Upper lobe of left lung (tissue), 6 donors: ENCODE results near the gene CFTR. TPM values are rescaled to one million over a fixed set of nuclear protein-coding genes. Genes with fewer than 3 reads are reported as not detected.
A peak's percentile ranks its signal among the peaks of the same experiment; 100 is the strongest.

Source experiments
- ATAC-seq, 2 donors: fragments of 200-7000 bp; cut with Tn5 transposase; one replicate each; pipeline ENCODE4 v1.9.1; 2022; ENCODE audit warnings: mild to moderate bottlenecking in 2 of 2, moderate library complexity in 2 of 2; ENCODE audit not compliant: low FRiP score in 2 of 2
- DNase-seq, 2 donors: peaks; one replicate each; pipeline ENCODE4 v3.0.0-alpha.2; 2019 to 2020
- H3K27ac ChIP-seq, 4 donors: fragments of 200-600 bp; sonication (generic); one replicate each; pipeline ENCODE4 v1.5.1; 2016 to 2019
- H3K27me3 ChIP-seq, 4 donors: fragments of 200-600 bp; sonication (generic); one replicate each; pipeline ENCODE4 v1.5.1; 2017 to 2019
- H3K36me3 ChIP-seq, 4 donors: fragments of 200-600 bp; sonication (generic); one replicate each; pipeline ENCODE4 v1.5.1; 2016 to 2019
- H3K4me1 ChIP-seq, 4 donors: fragments of 200-600 bp; sonication (generic); one replicate each; pipeline ENCODE4 v1.5.1; 2018 to 2019
- H3K4me3 ChIP-seq, 4 donors: fragments of 200-600 bp; sonication (generic); one replicate each; pipeline ENCODE4 v1.5.1; 2017 to 2019; ENCODE audit warnings: mild to moderate bottlenecking in 2 of 4, moderate library complexity in 1 of 4
- H3K9me3 ChIP-seq, 4 donors: fragments of 200-600 bp; sonication (generic); one replicate each; pipeline ENCODE4 v1.5.1; 2018 to 2019
- EP300 ChIP-seq, 4 donors: sonication (generic); formaldehyde crosslinking; IDR thresholded peaks; one replicate each; pipeline ENCODE4 v1.5.1; 2017; ENCODE audit warnings: antibody characterized with exemption in 4 of 4, control low read depth in 2 of 4
- POLR2A ChIP-seq, 4 donors: fragments of 450-650 bp; IDR thresholded peaks; one replicate each; pipeline ENCODE4 v1.5.1; 2016 to 2017; ENCODE audit warnings: antibody characterized with exemption in 4 of 4, mild to moderate bottlenecking in 2 of 4
- POLR2AphosphoS5 ChIP-seq, 2 donors: sonication (generic); formaldehyde crosslinking; IDR thresholded peaks; one replicate each; pipeline ENCODE4 v1.5.1; 2017; ENCODE audit warnings: antibody characterized with exemption in 2 of 2
- WGBS, 2 donors: methylation state at CpG; one replicate each; pipeline ENCODE4 v1.1.5; 2017 to 2018; 5-methylcytosine and 5-hydroxymethylcytosine counted together
- total RNA-seq, 6 donors: library from RNA; depleted of rRNA in 4 of 6; stranded (reverse); fragments of >200 nt in 4 of 6; gene quantifications; one replicate each; pipeline versions ENCODE4 v1.1.0 to v1.2.1, GENCODE V29; 2016 to 2021
- TF ChIP-seq, protein P1 (sequence below), 6 experiments: fragments of 450-650 bp in 4 of 6; fragments of 200-600 bp in 2 of 6; sonication (generic) in 2 of 6; IDR thresholded peaks; one replicate each; pipeline ENCODE4 v1.5.1; 2016 to 2019; ENCODE audit warnings: antibody characterized with exemption in 6 of 6
- donor health status: DM: no; HTN: no; CAD: no; lungs with moderate emphysema.
- donor health status: DM: no; HTN: yes; CAD: no; lungs with severe emphysema.

Gene CFTR
- total RNA-seq, 6 donors from 2014 or later, result 4.2 to 36.7 (median 24.8) TPM

GRCh38 chr7:117480055-117480362 is 184 bp downstream of the CFTR start:
- 5 to 9% methylated on average over 11 of the region's 11 CpGs for WGBS, 2 donors
- Histone ChIP-seq H3K36me3 (no peaks in the 10 kb centered on the region), H3K27me3 (no peaks in the 10 kb centered on the region), H3K4me1 (peaks cover 0 to 7% (median 2%) of the 10 kb centered on the region in 4 donors), H3K9me3 (no peaks in the 10 kb centered on the region), H3K27ac (peak overlapping the region in 2 of 4 donors; percentile 73 to 84), H3K4me3 (peak overlapping the region in 3 of 4 donors; percentile 40 to 57 (median 50))
- TF ChIP-seq, protein P1, sequence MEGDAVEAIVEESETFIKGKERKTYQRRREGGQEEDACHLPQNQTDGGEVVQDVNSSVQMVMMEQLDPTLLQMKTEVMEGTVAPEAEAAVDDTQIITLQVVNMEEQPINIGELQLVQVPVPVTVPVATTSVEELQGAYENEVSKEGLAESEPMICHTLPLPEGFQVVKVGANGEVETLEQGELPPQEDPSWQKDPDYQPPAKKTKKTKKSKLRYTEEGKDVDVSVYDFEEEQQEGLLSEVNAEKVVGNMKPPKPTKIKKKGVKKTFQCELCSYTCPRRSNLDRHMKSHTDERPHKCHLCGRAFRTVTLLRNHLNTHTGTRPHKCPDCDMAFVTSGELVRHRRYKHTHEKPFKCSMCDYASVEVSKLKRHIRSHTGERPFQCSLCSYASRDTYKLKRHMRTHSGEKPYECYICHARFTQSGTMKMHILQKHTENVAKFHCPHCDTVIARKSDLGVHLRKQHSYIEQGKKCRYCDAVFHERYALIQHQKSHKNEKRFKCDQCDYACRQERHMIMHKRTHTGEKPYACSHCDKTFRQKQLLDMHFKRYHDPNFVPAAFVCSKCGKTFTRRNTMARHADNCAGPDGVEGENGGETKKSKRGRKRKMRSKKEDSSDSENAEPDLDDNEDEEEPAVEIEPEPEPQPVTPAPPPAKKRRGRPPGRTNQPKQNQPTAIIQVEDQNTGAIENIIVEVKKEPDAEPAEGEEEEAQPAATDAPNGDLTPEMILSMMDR (IDR thresholded peaks at IDR 0.05), result no peak
- no peak for DNase-seq
- no peak for ATAC-seq

GRCh38 chr7:117480978-117481377 is 1.2 kb downstream of the CFTR start:
- 39 to 44% methylated on average over 2 of the region's 2 CpGs for WGBS, 2 donors
- no peak for DNase-seq
- TF ChIP-seq POLR2A (IDR thresholded peaks at IDR 0.05) (no peak), POLR2AphosphoS5 (IDR thresholded peaks at IDR 0.05) (no peak), EP300 (IDR thresholded peaks at IDR 0.05) (no peak)
- TF ChIP-seq, protein P1 (IDR thresholded peaks at IDR 0.05), result no peak
- H3K4me1 ChIP-seq, result peaks cover 0 to 7% (median 2%) of the 10 kb centered on the region in 4 donors
- no peak for ATAC-seq
- peak overlapping the region in 3 of 4 donors; percentile 40 to 57 (median 50) for H3K4me3 ChIP-seq
- H3K9me3 ChIP-seq, result no peaks in the 10 kb centered on the region
- H3K36me3 ChIP-seq, result no peaks in the 10 kb centered on the region
- H3K27ac ChIP-seq, result no peak overlapping the region
- H3K27me3 ChIP-seq, result no peaks in the 10 kb centered on the region

GRCh38 chr7:117485118-117485620 is 5.3 kb downstream of the CFTR start:
- Histone ChIP-seq H3K4me3 (no peak overlapping the region), H3K27ac (no peak overlapping the region), H3K9me3 (no peaks in the 10 kb centered on the region), H3K27me3 (no peaks in the 10 kb centered on the region), H3K36me3 (no peaks in the 10 kb centered on the region), H3K4me1 (no peaks in the 10 kb centered on the region)
- TF ChIP-seq POLR2A (IDR thresholded peaks at IDR 0.05), result no peak
- TF ChIP-seq POLR2AphosphoS5 (IDR thresholded peaks at IDR 0.05), result no peak
- TF ChIP-seq, protein P1 (IDR thresholded peaks at IDR 0.05), result no peak
- no peak for TF ChIP-seq EP300 (IDR thresholded peaks at IDR 0.05)
- WGBS, 2 donors, result 35 to 39% methylated on average over 2 of the region's 2 CpGs
- DNase-seq (no peak), ATAC-seq (no peak)

- ATAC-seq (no peak), DNase-seq (no peak)
- no peak overlapping the region for H3K4me3 ChIP-seq
- H3K4me1 ChIP-seq, result no peaks in the 10 kb centered on the region
- H3K27ac ChIP-seq, result no peak overlapping the region
- H3K36me3 ChIP-seq, result no peaks in the 10 kb centered on the region
- no peaks in the 10 kb centered on the region for H3K9me3 ChIP-seq
- TF ChIP-seq, protein P1 (IDR thresholded peaks at IDR 0.05), result no peak
- TF ChIP-seq EP300 (IDR thresholded peaks at IDR 0.05) (no peak), POLR2A (IDR thresholded peaks at IDR 0.05) (no peak), POLR2AphosphoS5 (IDR thresholded peaks at IDR 0.05) (no peak)
- 92 to 93% methylated on average over 3 of the region's 3 CpGs for WGBS, 2 donors
- H3K27me3 ChIP-seq, result no peaks in the 10 kb centered on the region
Observed at GRCh38 chr7:117489016-117489415, 9.2 kb downstream of the CFTR start.

GRCh38 chr7:117489430-117489829 is 9.6 kb downstream of the CFTR start:
- no peak overlapping the region for H3K27ac ChIP-seq
- no peaks in the 10 kb centered on the region for H3K36me3 ChIP-seq
- TF ChIP-seq EP300 (IDR thresholded peaks at IDR 0.05) (no peak), POLR2A (IDR thresholded peaks at IDR 0.05) (no peak), POLR2AphosphoS5 (IDR thresholded peaks at IDR 0.05) (no peak)
- TF ChIP-seq, protein P1 (IDR thresholded peaks at IDR 0.05), result no peak
- H3K27me3 ChIP-seq, result no peaks in the 10 kb centered on the region
- H3K9me3 ChIP-seq, result no peaks in the 10 kb centered on the region
- H3K4me3 ChIP-seq, result no peak overlapping the region
- DNase-seq (no peak), ATAC-seq (no peak)
- WGBS, 2 donors, result 90 to 94% methylated on average over 2 of the region's 2 CpGs
- no peaks in the 10 kb centered on the region for H3K4me1 ChIP-seq
